K562 (cell line): ENCODE data around the gene TYSND1. TPM values are rescaled to one million over a fixed set of nuclear protein-coding genes. Genes with fewer than 3 reads are reported as not detected.

Experiments
- ATAC-seq: fragments of 200-7000 bp; cut with Tn5 transposase; 3 replicates; pipeline ENCODE4 v1.9.1; 2020; ENCODE audit warnings: moderate library complexity
- BruUV-seq: library from RNA; stranded (reverse); fragments of 400-500 nt; replicated peaks from 2 replicates; lab custom pipeline; 2021; lab: Mats Ljungman, UMichigan
- CTCF ChIA-PET: fragments of 300-600 bp; formaldehyde crosslinking; extraction: SDS; loops from one replicate; lab custom pipeline; 2021; ENCODE audit warnings: low intra/inter-chr PET ratio; lab: Yijun Ruan, JAX
- POLR2A ChIA-PET: fragments of 300-600, 350-650 bp; sonication (Branson Sonifier 250); formaldehyde crosslinking; extraction: SDS; loops from one replicate; lab custom pipeline; 2021; ENCODE audit warnings: antibody characterized with exemption, inconsistent platforms; lab: Yijun Ruan, JAX
- DNase-seq, 4 experiments: peaks; one replicate each; pipeline versions ENCODE4 v3.0.0 to v3.0.0-alpha.2; 2011 to 2018; ENCODE audit warnings: low spot score in 3 of 4, mixed read lengths in 3 of 4; ENCODE audit errors: extremely low read depth in 1 of 4
- FAIRE-seq: peaks from 2 replicates; lab custom pipeline; 2011; peaks lifted over from hg19 to GRCh38; lab: Jason Lieb, UNC
- H2AFZ ChIP-seq: 2 replicates; pipeline ENCODE4 v1.6.0; 2011; ENCODE audit warnings: low read depth, low read length, control low read depth, inconsistent platforms
- H3K27ac ChIP-seq: fragments of 200-600 bp; 3 replicates; pipeline ENCODE4 v1.8.0; 2011; ENCODE audit warnings: low read depth, mild to moderate bottlenecking, control low read depth, inconsistent platforms, low read length, moderate library complexity, mixed read lengths; ENCODE audit errors: extremely low read depth
- H3K27me3 ChIP-seq, 2 experiments: fragments of 300-600 bp in 1 of 2; 2 replicates in 1 of 2; 3 replicates in 1 of 2; pipeline versions ENCODE4 v1.6.0 to v1.8.0; 2011; ENCODE audit warnings: inconsistent platforms in 2 of 2, low read length in 2 of 2, mild to moderate bottlenecking in 1 of 2, mixed read lengths in 1 of 2, moderate library complexity in 1 of 2; ENCODE audit not compliant: control insufficient read depth in 2 of 2, insufficient read depth in 2 of 2
- H3K36me3 ChIP-seq: fragments of 300-600 bp; 3 replicates; pipeline ENCODE4 v1.8.0; 2011; ENCODE audit warnings: mild to moderate bottlenecking, low read length, inconsistent platforms; ENCODE audit not compliant: control insufficient read depth, insufficient read depth
- H3K4me1 ChIP-seq, 2 experiments: fragments of 200-600 bp in 1 of 2; replicated peaks in 1 of 2; 2 replicates in 1 of 2; 3 replicates in 1 of 2; pipeline versions ENCODE4 v1.5.1 to v1.8.0; 2011; ENCODE audit warnings: inconsistent platforms in 2 of 2, low read length in 2 of 2, mild to moderate bottlenecking in 1 of 2, mixed read lengths in 1 of 2, moderate library complexity in 1 of 2; ENCODE audit not compliant: control insufficient read depth in 2 of 2, insufficient read depth in 2 of 2
- H3K4me2 ChIP-seq: 2 replicates; pipeline ENCODE4 v1.6.1; 2011; ENCODE audit warnings: low read length, control low read depth, inconsistent platforms, mixed read lengths; ENCODE audit not compliant: insufficient read depth
- H3K4me3 ChIP-seq: fragments of 200-600 bp; sonication (generic), shearing (Covaris generic); 2 replicates; pipeline ENCODE4 v1.5.1; 2016; ENCODE audit warnings: control low read depth, inconsistent platforms
- H3K79me2 ChIP-seq: fragments of 200-600 bp; 3 replicates; pipeline ENCODE4 v1.8.0; 2011; ENCODE audit warnings: low read length, inconsistent platforms; ENCODE audit not compliant: control insufficient read depth, insufficient read depth
- H3K9ac ChIP-seq, 2 experiments: 2 replicates each; pipeline versions ENCODE4 v1.6.0 to v1.6.1; 2011; ENCODE audit warnings: low read depth in 2 of 2, low read length in 2 of 2, control low read depth in 1 of 2, inconsistent platforms in 1 of 2, mild to moderate bottlenecking in 1 of 2, mixed read lengths in 1 of 2; ENCODE audit not compliant: insufficient read depth in 1 of 2
- H3K9me1 ChIP-seq: one replicate; pipeline ENCODE4 v1.6.0; 2011; ENCODE audit warnings: inconsistent platforms, mild to moderate bottlenecking, low read length, moderate library complexity; ENCODE audit not compliant: control insufficient read depth, insufficient read depth
- H3K9me3 ChIP-seq: replicated peaks from 2 replicates; pipeline ENCODE4 v1.5.1; 2011; ENCODE audit warnings: low read depth, low read length, inconsistent platforms; ENCODE audit not compliant: control insufficient read depth, insufficient read depth
- H4K20me1 ChIP-seq: replicated peaks from 2 replicates; pipeline ENCODE4 v1.6.1; 2011; ENCODE audit warnings: low read length, inconsistent platforms, mixed read lengths; ENCODE audit not compliant: control insufficient read depth, insufficient read depth
- CLOCK ChIP-seq: fragments of 250-450 bp; sonication (Bioruptor Pico); IDR thresholded peaks from 2 replicates; pipeline ENCODE4 v1.4.0; 2020; ENCODE audit warnings: mild to moderate bottlenecking, moderate library complexity, borderline replicate concordance
- E2F6 ChIP-seq, 2 experiments: IDR thresholded peaks; 2 replicates each; pipeline ENCODE4 v1.6.1; 2011; ENCODE audit warnings: borderline replicate concordance in 1 of 2, control low read depth in 1 of 2, low read depth in 1 of 2, low read length in 1 of 2, mild to moderate bottlenecking in 1 of 2, mixed read lengths in 1 of 2, moderate library complexity in 1 of 2; ENCODE audit not compliant: insufficient read depth in 1 of 2, insufficient read length in 1 of 2, poor library complexity in 1 of 2, severe bottlenecking in 1 of 2; ENCODE audit errors: extremely low read depth in 1 of 2
- ETS2 ChIP-seq: IDR thresholded peaks from 2 replicates; pipeline ENCODE4 v1.6.1; 2016; ENCODE audit warnings: borderline replicate concordance, missing genetic modification characterization, mild to moderate bottlenecking, moderate library complexity, missing compliant biosample characterization; ENCODE audit not compliant: poor library complexity, severe bottlenecking
- GATAD2A ChIP-seq: fragments of 450-650 bp; IDR thresholded peaks from 2 replicates; pipeline ENCODE4 v1.6.1; 2017
- KLF10 ChIP-seq: fragments of 250-450 bp; sonication (Bioruptor Pico); IDR thresholded peaks from 2 replicates; pipeline ENCODE4 v1.6.1; 2021; ENCODE audit warnings: matching md5 sums
- MAFK ChIP-seq: IDR thresholded peaks from 2 replicates; pipeline ENCODE4 v1.6.1; 2011; ENCODE audit warnings: low read length, improper control_type of control experiment
- MAZ ChIP-seq, 2 experiments: fragments of 450-650 bp in 1 of 2; sonication (generic) in 1 of 2; formaldehyde crosslinking; IDR thresholded peaks in 1 of 2; conservative IDR thresholded peaks in 1 of 2; 2 replicates each; pipeline versions ENCODE4 v1.4.0 to v1.5.0; 2020; ENCODE audit warnings: mild to moderate bottlenecking in 1 of 2, missing genetic modification reagents in 1 of 2
- MED1 ChIP-seq: sonication (generic); formaldehyde crosslinking; IDR thresholded peaks from 2 replicates; pipeline ENCODE4 v1.8.1; 2023; ENCODE audit warnings: missing genetic modification reagents, borderline replicate concordance
- MTA3 ChIP-seq: fragments of 450-650 bp; formaldehyde crosslinking; IDR thresholded peaks from 2 replicates; pipeline ENCODE4 v1.6.1; 2017; ENCODE audit warnings: mild to moderate bottlenecking, borderline replicate concordance
- NR2F6 ChIP-seq: fragments of 450-650 bp; formaldehyde crosslinking; IDR thresholded peaks from 2 replicates; pipeline ENCODE4 v1.4.0; 2020; ENCODE audit warnings: mild to moderate bottlenecking
- USF2 ChIP-seq: sonication (generic); formaldehyde crosslinking; IDR thresholded peaks from 2 replicates; pipeline ENCODE4 v1.5.0; 2020; ENCODE audit warnings: missing genetic modification reagents
- XRCC3 ChIP-seq: fragments of 450-650 bp; IDR thresholded peaks from 2 replicates; pipeline ENCODE4 v1.6.1; 2017; ENCODE audit warnings: mild to moderate bottlenecking, moderate library complexity
- ZKSCAN3 ChIP-seq: fragments of 250-450 bp; sonication (Bioruptor Pico); IDR thresholded peaks from 2 replicates; pipeline ENCODE4 v1.4.0; 2020
- ZNF696 ChIP-seq: fragments of 250-450 bp; sonication (Bioruptor Pico); conservative IDR thresholded peaks from 2 replicates; pipeline ENCODE4 v1.4.0; 2020; ENCODE audit warnings: mild to moderate bottlenecking, moderate library complexity
- WGBS: fragments of 100-300 bp; shearing (Covaris generic); methylation state at CpG from one replicate; pipeline ENCODE4 v1.1.6; 2016; ENCODE audit warnings: low coverage, mixed read lengths; ENCODE audit not compliant: insufficient coverage; ENCODE audit errors: missing lambda C conversion rate; 5-methylcytosine and 5-hydroxymethylcytosine counted together
- in situ Hi-C: fragments of 300-500 bp; cut with MboI; formaldehyde crosslinking; loops from 4 replicates; pipeline ENCODE4 v1.15.0; 2018; ENCODE audit warnings: inconsistent platforms, mixed read lengths
- intact Hi-C: fragments of 100-400 bp; cut with micrococcal nuclease; formaldehyde crosslinking; loops from 2 replicates; pipeline ENCODE4 v1.14.2; 2022
- polyA plus RNA-seq, 8 experiments: library from polyadenylated mRNA; depleted of rRNA in 4 of 8; stranded (reverse) in 5 of 8; unstranded in 3 of 8; fragments of >200 nt; fragmentation: Nextera tagmentation in 2 of 8; fragmentation: Illumina TruSeq in 1 of 8; extraction: Ambion mirVana in 2 of 8; extraction: Trizol in 1 of 8; gene quantifications; 2 replicates each; pipeline versions ENCODE4 v1.2.1 to v1.2.3, GENCODE V29; 2011 to 2014; ENCODE audit warnings: inconsistent platforms in 1 of 8, missing spikeins in 1 of 8
- total RNA-seq, 7 experiments: library from RNA; depleted of rRNA in 6 of 7; stranded (reverse); fragments of >200 nt in 6 of 7; fragmentation: Illumina TruSeq in 2 of 7; extraction: Trizol in 2 of 7; gene quantifications; 2 replicates each; pipeline versions ENCODE4 v1.2.1 to v1.2.3, GENCODE V29; 2011 to 2021; ENCODE audit warnings: low replicate concordance in 1 of 7

TYSND1 gene
- total and polyA plus RNA-seq, 9 of the 15 experiments (the other 6 are each of a cell fraction or from before 2014, with no cell fraction given) = 0.60 to 2.0 (median 1.3) TPM

GRCh38 chr10:70092389-70092718 is 54.1 kb downstream of the TYSND1 start (continued):
- TF ChIP-seq USF2 = no peak
- TF ChIP-seq NR2F6 (CRISPR knock-in tag) = no peak

GRCh38 chr10:70090951-70091350 is 55.5 kb downstream of the TYSND1 start:
- ChIA-PET POLR2A (no interaction called here), CTCF (no interaction called here)
- peaks cover 47 to 54% of the 10 kb centered on the region in 2 experiments for H3K27me3 ChIP-seq
- H3K27ac ChIP-seq = no peak overlapping the region
- no peaks in the 10 kb centered on the region for H3K9me1 ChIP-seq
- in situ Hi-C loops = no loop called here
- peaks cover 0 to 5% of the 10 kb centered on the region in 2 experiments; a peak in 3 of 5 replicates for H3K4me1 ChIP-seq
- BruUV-seq = no TSS peak
- ATAC-seq (no peak), FAIRE-seq (no peak), DNase-seq (no peak)
- H3K79me2 ChIP-seq = no peaks in the 10 kb centered on the region
- intact Hi-C loops = no loop called here
- H4K20me1 ChIP-seq = no peaks in the 10 kb centered on the region
- no peak overlapping the region for H3K4me3 ChIP-seq
- H2AFZ ChIP-seq = no peak overlapping the region
- H3K4me2 ChIP-seq = no peak overlapping the region
- H3K9ac ChIP-seq = no peak overlapping the region
- H3K36me3 ChIP-seq = no peaks in the 10 kb centered on the region
- WGBS = 25% methylated on average over 5 of the region's 5 CpGs
- H3K9me3 ChIP-seq = no peaks in the 10 kb centered on the region
- TF ChIP-seq E2F6 (IDR thresholded peaks at IDR 0.05; ENCODE audit: borderline replicate concordance in 1 of 2, extremely low read depth in 1 of 2, insufficient read depth in 1 of 2, insufficient read length in 1 of 2, low read depth in 1 of 2, low read length in 1 of 2, poor library complexity in 1 of 2, severe bottlenecking in 1 of 2) (no peak), MTA3 (no peak), XRCC3 (no peak), GATAD2A (no peak), MED1 (CRISPR knock-in tag) (no peak), KLF10 (CRISPR knock-in tag) (no peak), CLOCK (no peak), ZKSCAN3 (no peak), ETS2 (tag) (no peak), ZNF696 (CRISPR knock-in tag) (no peak), MAFK (no peak), MAZ (CRISPR knock-in tag; conservative IDR thresholded peaks at IDR 0.05 in 1 of 2, IDR thresholded peaks at IDR 0.05 in 1 of 2) (no peak)
